ENCODE results near the gene PPARD.
"Not testable (repeated sequence)": the region's sequence is repeated elsewhere in the genome, so short reads cannot be mapped to it uniquely, and the experiment has no call there.

The PPARD gene

DNA sequence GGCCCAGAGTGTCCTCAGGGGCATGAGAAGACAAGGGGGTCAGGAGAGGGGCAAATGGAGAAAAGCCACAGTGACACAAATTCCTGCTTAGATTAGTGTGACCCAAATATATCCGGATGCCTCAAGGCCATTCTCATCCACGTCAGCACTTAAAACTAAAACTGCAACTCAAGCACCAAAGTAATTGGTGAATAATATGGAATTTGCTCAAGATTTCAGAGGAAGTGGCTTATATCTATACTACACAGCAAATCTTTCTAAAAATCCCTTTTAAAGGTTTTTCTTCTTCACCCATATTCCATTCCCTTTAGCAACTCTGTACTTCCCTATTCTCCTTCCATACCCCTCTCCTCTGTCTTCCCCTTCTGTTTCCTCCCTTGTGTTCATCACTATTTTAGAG lies 29.6 kb upstream of the PPARD start:
- H3K9ac ChIP-seq (ENCODE audit: low read depth, low read length) = no peak overlapping the region
- no peak overlapping the region for H3K27ac ChIP-seq (ENCODE audit: low read depth, low read length)
- no peaks in the 10 kb centered on the region for H3K36me3 ChIP-seq (ENCODE audit: control insufficient read depth, insufficient read depth, low read length)

DNA sequence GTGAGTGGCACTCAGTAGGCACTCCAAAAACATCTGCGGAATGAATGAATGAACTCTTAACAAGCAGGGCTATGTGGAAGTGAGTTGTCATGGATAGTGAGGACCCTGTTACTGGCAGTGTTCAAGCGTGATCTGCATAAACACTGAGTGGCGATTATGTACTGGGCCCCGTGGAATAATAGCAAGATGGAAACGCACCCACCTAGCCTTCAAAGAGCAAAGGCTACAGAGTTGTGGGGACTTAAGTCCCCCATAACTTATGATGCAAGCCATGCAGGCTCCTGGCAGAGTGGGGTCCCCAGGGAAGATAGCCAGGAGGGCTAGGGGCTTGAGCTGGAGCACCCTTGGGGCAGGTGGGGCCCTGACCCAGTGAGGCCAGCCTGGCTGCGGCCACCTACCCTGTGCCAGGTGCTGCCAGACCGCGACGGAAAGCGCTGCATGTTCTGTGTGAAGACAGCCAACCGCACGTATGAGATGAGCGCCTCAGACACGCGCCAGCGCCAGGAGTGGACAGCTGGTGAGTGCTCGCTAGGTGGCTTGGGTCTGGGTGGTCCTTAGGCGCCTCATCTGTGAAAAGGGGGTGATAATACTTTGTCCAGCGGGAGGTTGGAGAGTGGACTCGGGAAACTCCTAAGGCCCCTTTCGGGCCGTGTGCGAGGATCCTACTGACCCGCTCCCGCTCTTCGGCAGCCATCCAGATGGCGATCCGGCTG lies 24.7 kb upstream of the PPARD start:
- Histone ChIP-seq H3K9me3 (ENCODE audit: control insufficient read depth, insufficient read depth, low read length) (no peaks in the 10 kb centered on the region), H3K27ac (ENCODE audit: low read depth, low read length) (no peak overlapping the region), H3K4me3 (ENCODE audit: low read depth, low read length) (peak overlapping the region; percentile 60), H3K4me1 (ENCODE audit: control insufficient read depth, insufficient read depth, low read length) (peaks cover 13% of the 10 kb centered on the region), H3K27me3 (ENCODE audit: control insufficient read depth, insufficient read depth, low read length) (peaks cover 23% of the 10 kb centered on the region), H3K36me3 (ENCODE audit: control insufficient read depth, insufficient read depth, low read length) (no peaks in the 10 kb centered on the region), H3K9ac (ENCODE audit: low read depth, low read length) (peak overlapping the region; percentile 8)

More for the DNA sequence above, 29.6 kb upstream of the PPARD start:
- Histone ChIP-seq H3K4me3 (ENCODE audit: low read depth, low read length) (no peak overlapping the region), H3K4me1 (ENCODE audit: control insufficient read depth, insufficient read depth, low read length) (0 out of 2 replicates have a peak, but pooled peaks cover 4% of the 10 kb centered on the region), H3K27me3 (ENCODE audit: control insufficient read depth, insufficient read depth, low read length) (peaks cover 18% of the 10 kb centered on the region), H3K9me3 (ENCODE audit: control insufficient read depth, insufficient read depth, low read length) (no peaks in the 10 kb centered on the region)

DNA sequence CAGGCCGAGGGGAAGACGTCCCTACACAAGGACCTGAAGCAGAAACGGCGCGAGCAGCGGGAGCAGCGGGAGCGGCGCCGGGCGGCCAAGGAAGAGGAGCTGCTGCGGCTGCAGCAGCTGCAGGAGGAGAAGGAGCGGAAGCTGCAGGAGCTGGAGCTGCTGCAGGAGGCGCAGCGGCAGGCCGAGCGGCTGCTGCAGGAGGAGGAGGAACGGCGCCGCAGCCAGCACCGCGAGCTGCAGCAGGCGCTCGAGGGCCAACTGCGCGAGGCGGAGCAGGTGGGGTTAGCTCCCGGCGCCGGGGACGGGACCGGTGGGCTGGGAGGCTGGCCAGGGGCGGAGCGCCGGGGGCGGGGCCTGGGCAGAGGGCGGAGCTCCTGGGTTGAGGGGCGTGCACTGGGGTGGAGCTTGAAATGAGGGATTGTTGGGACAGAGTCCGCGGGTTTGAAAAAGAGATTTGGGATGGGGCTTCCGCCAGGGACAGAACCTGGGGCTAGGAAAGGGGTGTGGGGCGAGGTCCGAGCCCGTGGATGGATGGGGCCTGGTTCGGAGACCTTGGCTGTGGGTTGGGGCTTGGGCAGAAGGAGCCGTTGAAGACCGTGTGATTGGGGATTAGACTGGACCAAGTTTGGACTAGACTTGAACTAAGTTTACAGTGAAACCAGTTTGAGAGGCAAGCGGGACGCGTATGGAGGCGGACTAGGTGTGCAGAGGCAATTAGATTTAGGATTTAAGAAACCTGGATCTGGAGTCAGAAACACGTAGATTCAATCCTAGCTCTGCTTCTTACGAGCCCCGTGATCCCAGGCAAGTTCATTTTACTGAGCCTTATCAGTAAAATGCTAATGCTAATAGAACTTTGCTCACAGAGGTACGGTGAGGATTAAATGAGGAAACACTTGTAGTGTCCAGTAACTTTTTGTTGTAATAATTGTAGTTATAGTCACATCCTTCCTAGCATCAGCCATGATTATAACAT lies 23.9 kb upstream of the PPARD start:
- peaks cover 23% of the 10 kb centered on the region for H3K27me3 ChIP-seq (ENCODE audit: control insufficient read depth, insufficient read depth, low read length)
- H3K9ac ChIP-seq (ENCODE audit: low read depth, low read length) = peak overlapping the region; percentile 45
- H3K9me3 ChIP-seq (ENCODE audit: control insufficient read depth, insufficient read depth, low read length) = no peaks in the 10 kb centered on the region
- H3K4me3 ChIP-seq (ENCODE audit: low read depth, low read length) = peak overlapping the region; percentile 60
- peaks cover 14% of the 10 kb centered on the region for H3K4me1 ChIP-seq (ENCODE audit: control insufficient read depth, insufficient read depth, low read length)
- no peak overlapping the region for H3K27ac ChIP-seq (ENCODE audit: low read depth, low read length)
- H3K36me3 ChIP-seq (ENCODE audit: control insufficient read depth, insufficient read depth, low read length) = no peaks in the 10 kb centered on the region

DNA sequence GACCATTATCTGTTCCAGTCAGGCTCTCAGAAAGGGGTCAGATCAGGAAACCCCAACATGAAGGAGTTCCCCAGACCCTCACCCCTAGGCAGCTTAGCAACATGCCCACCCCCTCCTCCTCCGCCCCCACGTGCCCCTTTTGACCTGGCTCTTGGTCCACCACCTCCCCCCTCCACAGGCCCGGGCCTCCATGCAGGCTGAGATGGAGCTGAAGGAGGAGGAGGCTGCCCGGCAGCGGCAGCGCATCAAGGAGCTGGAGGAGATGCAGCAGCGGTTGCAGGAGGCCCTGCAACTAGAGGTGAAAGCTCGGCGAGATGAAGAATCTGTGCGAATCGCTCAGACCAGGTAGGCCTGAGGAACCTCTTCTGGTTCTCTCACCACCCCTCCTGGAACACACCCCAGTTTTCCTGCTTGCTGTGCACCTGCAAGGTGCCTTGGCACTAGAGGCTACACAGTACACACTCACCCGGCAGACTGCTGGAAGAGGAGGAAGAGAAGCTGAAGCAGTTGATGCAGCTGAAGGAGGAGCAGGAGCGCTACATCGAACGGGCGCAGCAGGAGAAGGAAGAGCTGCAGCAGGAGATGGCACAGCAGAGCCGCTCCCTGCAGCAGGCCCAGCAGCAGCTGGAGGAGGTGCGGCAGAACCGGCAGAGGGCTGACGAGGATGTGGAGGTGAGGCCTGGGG lies 22.9 kb upstream of the PPARD start:
- no peaks in the 10 kb centered on the region for H3K36me3 ChIP-seq (ENCODE audit: control insufficient read depth, insufficient read depth, low read length)
- peaks cover 14% of the 10 kb centered on the region for H3K4me1 ChIP-seq (ENCODE audit: control insufficient read depth, insufficient read depth, low read length)
- H3K4me3 ChIP-seq (ENCODE audit: low read depth, low read length) = no peak overlapping the region
- H3K9me3 ChIP-seq (ENCODE audit: control insufficient read depth, insufficient read depth, low read length) = no peaks in the 10 kb centered on the region
- H3K9ac ChIP-seq (ENCODE audit: low read depth, low read length) = no peak overlapping the region
- H3K27ac ChIP-seq (ENCODE audit: low read depth, low read length) = no peak overlapping the region
- peaks cover 23% of the 10 kb centered on the region for H3K27me3 ChIP-seq (ENCODE audit: control insufficient read depth, insufficient read depth, low read length)

DNA sequence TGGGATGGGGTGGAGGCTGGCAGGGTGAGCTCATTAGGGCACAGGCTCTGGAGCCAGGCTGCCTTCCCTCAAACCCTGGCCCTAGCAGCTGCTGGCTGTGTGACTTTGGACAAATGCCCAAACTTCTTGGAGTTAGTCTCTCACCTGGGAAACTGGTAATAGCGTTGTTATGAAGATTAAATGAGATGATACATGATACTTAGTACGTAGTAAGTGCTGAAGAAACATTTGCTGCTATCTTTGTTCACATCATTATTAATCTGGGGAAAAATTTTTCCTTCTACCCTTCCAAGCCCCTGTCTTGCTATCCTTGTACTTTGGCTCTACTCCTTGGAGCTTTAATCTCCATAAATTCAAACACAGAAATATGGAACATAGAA lies 22.3 kb upstream of the PPARD start:
- Histone ChIP-seq H3K36me3 (ENCODE audit: control insufficient read depth, insufficient read depth, low read length) (no peaks in the 10 kb centered on the region), H3K9me3 (ENCODE audit: control insufficient read depth, insufficient read depth, low read length) (no peaks in the 10 kb centered on the region)

DNA sequence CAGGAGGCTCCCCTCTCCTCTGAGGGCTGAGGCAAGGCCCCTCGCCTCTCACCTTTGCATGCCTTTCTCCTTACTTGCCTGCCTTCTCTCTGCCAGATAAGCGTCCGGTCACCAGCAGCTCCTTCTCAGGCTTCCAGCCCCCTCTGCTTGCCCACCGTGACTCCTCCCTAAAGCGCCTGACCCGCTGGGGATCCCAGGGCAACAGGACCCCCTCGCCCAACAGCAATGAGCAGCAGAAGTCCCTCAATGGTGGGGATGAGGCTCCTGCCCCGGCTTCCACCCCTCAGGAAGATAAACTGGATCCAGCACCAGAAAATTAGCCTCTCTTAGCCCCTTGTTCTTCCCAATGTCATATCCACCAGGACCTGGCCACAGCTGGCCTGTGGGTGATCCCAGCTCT lies 21.3 kb upstream of the PPARD start:
- Histone ChIP-seq H3K4me3 (ENCODE audit: low read depth, low read length) (no peak overlapping the region), H3K9ac (ENCODE audit: low read depth, low read length) (no peak overlapping the region), H3K27me3 (ENCODE audit: control insufficient read depth, insufficient read depth, low read length) (peaks cover 22% of the 10 kb centered on the region), H3K36me3 (ENCODE audit: control insufficient read depth, insufficient read depth, low read length) (no peaks in the 10 kb centered on the region), H3K27ac (ENCODE audit: low read depth, low read length) (no peak overlapping the region), H3K4me1 (ENCODE audit: control insufficient read depth, insufficient read depth, low read length) (peaks cover 14% of the 10 kb centered on the region), H3K9me3 (ENCODE audit: control insufficient read depth, insufficient read depth, low read length) (no peaks in the 10 kb centered on the region)

More for the DNA sequence above, 22.3 kb upstream of the PPARD start:
- H3K9ac ChIP-seq (ENCODE audit: low read depth, low read length) = no peak overlapping the region
- H3K4me3 ChIP-seq (ENCODE audit: low read depth, low read length) = no peak overlapping the region
- H3K27ac ChIP-seq (ENCODE audit: low read depth, low read length) = no peak overlapping the region
- peaks cover 23% of the 10 kb centered on the region for H3K27me3 ChIP-seq (ENCODE audit: control insufficient read depth, insufficient read depth, low read length)
- H3K4me1 ChIP-seq (ENCODE audit: control insufficient read depth, insufficient read depth, low read length) = peaks cover 14% of the 10 kb centered on the region

DNA sequence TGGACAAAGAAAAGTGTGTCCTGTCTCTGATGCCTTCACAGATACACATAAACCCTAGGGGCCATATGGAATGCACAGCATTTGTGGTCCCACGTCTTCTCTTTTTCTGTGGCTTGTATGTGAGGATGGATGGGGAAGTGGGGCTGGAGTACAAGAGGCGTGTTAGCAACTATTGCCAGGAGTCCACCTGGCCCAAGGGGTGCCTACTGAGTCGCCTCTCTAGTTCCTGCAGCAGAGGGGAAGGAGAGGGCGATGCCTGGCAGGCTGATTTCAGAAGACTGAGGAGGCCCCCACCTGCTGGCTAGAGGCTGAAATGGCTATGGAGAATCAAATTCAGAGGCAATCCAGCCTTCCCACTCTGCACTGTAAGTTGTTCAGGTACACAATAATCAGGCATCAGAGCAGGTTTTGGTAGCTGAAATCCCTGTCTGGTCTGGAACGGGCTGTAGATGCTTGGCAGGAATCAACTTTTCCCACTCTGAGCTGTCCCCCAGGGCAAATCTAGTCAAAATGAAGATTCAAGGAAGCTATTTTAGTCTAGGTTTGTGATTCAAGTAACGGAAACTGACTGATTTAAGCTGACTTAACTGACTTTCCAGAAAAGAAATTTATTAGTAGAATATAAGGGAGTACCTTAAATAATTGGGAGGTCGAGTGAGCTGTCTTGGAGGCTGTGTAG lies 14.9 kb upstream of the PPARD start:
- Histone ChIP-seq H3K36me3 (ENCODE audit: control insufficient read depth, insufficient read depth, low read length) (no peaks in the 10 kb centered on the region), H3K4me1 (ENCODE audit: control insufficient read depth, insufficient read depth, low read length) (0 out of 2 replicates have a peak, but pooled peaks cover 2% of the 10 kb centered on the region), H3K4me3 (ENCODE audit: low read depth, low read length) (no peak overlapping the region), H3K9ac (ENCODE audit: low read depth, low read length) (no peak overlapping the region), H3K27me3 (ENCODE audit: control insufficient read depth, insufficient read depth, low read length) (no peaks in the 10 kb centered on the region), H3K9me3 (ENCODE audit: control insufficient read depth, insufficient read depth, low read length) (0 out of 2 replicates have a peak, but pooled peaks cover 3% of the 10 kb centered on the region), H3K27ac (ENCODE audit: low read depth, low read length) (no peak overlapping the region)

DNA sequence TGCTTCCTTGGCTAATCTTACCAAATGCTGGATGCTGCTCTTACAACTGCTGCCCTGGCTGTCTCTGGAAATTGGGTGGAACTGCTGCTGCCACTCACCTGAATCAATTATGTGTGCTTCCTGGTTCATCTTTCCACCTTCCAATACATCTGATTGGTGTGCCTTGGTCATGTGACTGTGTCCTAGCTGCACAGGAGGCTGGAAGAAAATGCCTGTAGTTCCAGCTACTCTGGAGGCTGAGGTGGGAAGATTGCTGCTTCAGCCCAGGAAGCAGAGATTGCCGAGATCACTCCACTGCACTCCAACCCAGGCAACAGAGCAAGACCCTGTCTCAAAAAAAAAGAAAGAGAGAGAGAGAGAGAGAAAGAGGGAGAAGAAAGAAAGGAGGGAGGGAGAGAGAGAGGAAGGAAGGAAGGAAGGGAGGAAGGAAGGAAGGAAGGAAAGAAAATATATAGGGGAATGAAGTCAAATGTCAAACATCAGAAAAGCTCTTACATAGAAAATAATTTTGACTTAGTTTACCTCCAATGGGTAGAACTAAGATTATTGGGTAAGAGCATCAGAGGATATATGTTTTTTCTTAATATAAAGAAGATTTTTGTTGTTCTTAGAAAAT lies 14.1 kb upstream of the PPARD start:
- H3K9me3 ChIP-seq (ENCODE audit: control insufficient read depth, insufficient read depth, low read length) = 0 out of 2 replicates have a peak, but pooled peaks cover 3% of the 10 kb centered on the region
- no peaks in the 10 kb centered on the region for H3K36me3 ChIP-seq (ENCODE audit: control insufficient read depth, insufficient read depth, low read length)
- H3K4me1 ChIP-seq (ENCODE audit: control insufficient read depth, insufficient read depth, low read length) = no peaks in the 10 kb centered on the region
- no peak overlapping the region for H3K9ac ChIP-seq (ENCODE audit: low read depth, low read length)
- no peak overlapping the region for H3K4me3 ChIP-seq (ENCODE audit: low read depth, low read length)
- no peak overlapping the region for H3K27ac ChIP-seq (ENCODE audit: low read depth, low read length)
- no peaks in the 10 kb centered on the region for H3K27me3 ChIP-seq (ENCODE audit: control insufficient read depth, insufficient read depth, low read length)

DNA sequence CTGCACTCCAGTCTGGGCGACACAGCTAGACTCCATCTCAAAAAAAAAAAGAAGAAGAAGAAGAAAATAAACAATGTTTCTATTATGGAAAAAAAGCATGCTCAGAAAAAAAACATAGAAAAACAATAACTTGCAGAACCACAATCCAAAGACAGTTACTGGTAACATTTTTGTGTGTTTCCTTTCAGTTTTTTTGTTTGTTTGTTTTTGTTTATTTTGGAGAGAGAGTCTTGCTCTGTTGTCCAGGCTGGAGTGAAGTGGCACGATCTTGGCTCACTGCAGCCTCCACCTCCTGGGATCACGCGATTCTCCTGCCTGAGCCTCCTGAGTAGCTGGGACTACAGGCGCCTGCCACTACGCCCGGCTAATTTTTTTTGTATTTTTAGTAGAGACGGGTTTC lies 13.4 kb upstream of the PPARD start:
- H3K4me1 ChIP-seq (ENCODE audit: control insufficient read depth, insufficient read depth, low read length); H3K9me3 ChIP-seq (ENCODE audit: control insufficient read depth, insufficient read depth, low read length); H3K36me3 ChIP-seq (ENCODE audit: control insufficient read depth, insufficient read depth, low read length): not testable (repeated sequence)

DNA sequence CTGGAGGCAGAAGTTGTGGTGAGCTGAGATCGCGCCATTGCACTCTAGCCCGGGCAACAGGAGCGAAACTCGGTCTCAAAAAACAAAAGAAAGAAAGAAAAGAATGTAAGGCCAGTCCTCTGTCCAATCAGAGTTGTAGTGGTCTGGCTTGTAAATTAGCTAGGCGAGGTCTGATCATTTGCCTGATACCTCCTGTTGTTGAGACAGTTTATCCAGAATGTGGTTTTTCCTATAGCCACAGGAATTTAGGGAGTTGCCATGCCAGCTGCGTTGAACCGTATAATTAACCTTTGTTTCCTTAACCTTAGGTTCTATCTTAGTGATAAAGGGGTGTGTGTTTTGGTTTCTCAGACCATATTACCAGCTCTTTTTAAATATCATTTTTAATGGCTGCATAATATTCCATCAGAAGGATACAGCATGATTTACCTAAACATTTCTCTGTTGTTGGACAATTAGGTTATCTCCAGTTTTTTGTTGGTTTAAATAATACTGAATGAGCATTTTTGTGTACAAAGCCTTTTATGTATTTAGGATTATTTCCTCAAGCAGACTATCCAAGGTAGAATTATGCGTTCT lies 11.7 kb upstream of the PPARD start:
- Histone ChIP-seq H3K27ac (ENCODE audit: low read depth, low read length) (no peak overlapping the region), H3K9ac (ENCODE audit: low read depth, low read length) (no peak overlapping the region), H3K4me3 (ENCODE audit: low read depth, low read length) (no peak overlapping the region), H3K27me3 (ENCODE audit: control insufficient read depth, insufficient read depth, low read length) (no peaks in the 10 kb centered on the region), H3K9me3 (ENCODE audit: control insufficient read depth, insufficient read depth, low read length) (0 out of 2 replicates have a peak, but pooled peaks cover 3% of the 10 kb centered on the region), H3K36me3 (ENCODE audit: control insufficient read depth, insufficient read depth, low read length) (no peaks in the 10 kb centered on the region), H3K4me1 (ENCODE audit: control insufficient read depth, insufficient read depth, low read length) (no peaks in the 10 kb centered on the region)

More for the DNA sequence above, 13.4 kb upstream of the PPARD start:
- not testable (repeated sequence) for H3K27me3 ChIP-seq (ENCODE audit: control insufficient read depth, insufficient read depth, low read length); H3K27ac ChIP-seq (ENCODE audit: low read depth, low read length); H3K9ac ChIP-seq (ENCODE audit: low read depth, low read length); H3K4me3 ChIP-seq (ENCODE audit: low read depth, low read length)
